CD4-positive, alpha-beta T cell (primary cell): ENCODE measurements around the gene PELI2. TPM values are rescaled to one million over a fixed set of nuclear protein-coding genes. Genes with fewer than 3 reads are reported as not detected.

Experiments
- ATAC-seq: fragments of 200-7000 bp; cut with Tn5 transposase; one replicate; pipeline ENCODE4 v1.10.0; 2022; ENCODE audit warnings: mild to moderate bottlenecking; ENCODE audit not compliant: poor library complexity
- CTCF ChIA-PET: fragments of 350-600 bp; sonication (Branson Sonifier 250); formaldehyde crosslinking; loops from one replicate; lab custom pipeline; 2021; ENCODE audit warnings: antibody characterized with exemption, inconsistent platforms; lab: Charles Lee
- POLR2A ChIA-PET: fragments of 350-600 bp; sonication (Branson Sonifier 250); formaldehyde crosslinking; loops from one replicate; lab custom pipeline; 2021; ENCODE audit warnings: antibody characterized with exemption, inconsistent platforms; lab: Charles Lee
- DNase-seq, 14 experiments: peaks; one replicate each; pipeline ENCODE4 v3.0.0-alpha.2; 2013 to 2020; ENCODE audit warnings: mixed read lengths in 2 of 14
- H3K27ac ChIP-seq, 2 donors: one replicate each; pipeline versions ENCODE4 v1.5.1 to v1.7.0; 2013; ENCODE audit warnings: low read length in 2 of 2, low read depth in 1 of 2, mild to moderate bottlenecking in 1 of 2
- H3K27me3 ChIP-seq, 2 experiments: 1 replicate in 1 of 2; 2 replicates in 1 of 2; pipeline versions ENCODE4 v1.6.1 to v1.7.0; 2013; ENCODE audit warnings: low read length in 2 of 2, control low read depth in 1 of 2, mild to moderate bottlenecking in 1 of 2, moderate library complexity in 1 of 2; ENCODE audit not compliant: insufficient read depth in 2 of 2, control insufficient read depth in 1 of 2
- H3K36me3 ChIP-seq: one replicate; pipeline ENCODE4 v1.6.1; 2013; ENCODE audit warnings: low read length, control low read depth; ENCODE audit not compliant: insufficient read depth
- H3K4me1 ChIP-seq: one replicate; pipeline ENCODE4 v1.6.1; 2013; ENCODE audit warnings: low read length, control low read depth; ENCODE audit not compliant: insufficient read depth
- H3K4me3 ChIP-seq: one replicate; pipeline ENCODE4 v1.5.1; 2013; ENCODE audit warnings: mild to moderate bottlenecking, low read length, moderate library complexity
- H3K9me3 ChIP-seq, 2 experiments: 1 replicate in 1 of 2; 2 replicates in 1 of 2; pipeline versions ENCODE4 v1.6.1 to v1.7.0; 2013; ENCODE audit warnings: low read length in 2 of 2, mild to moderate bottlenecking in 2 of 2, control low read depth in 1 of 2, moderate library complexity in 1 of 2; ENCODE audit not compliant: control insufficient read depth in 1 of 2, insufficient read depth in 1 of 2
- H3K27ac Mint-ChIP-seq: one replicate; pipeline ENCODE4 v1.8.0; 2020; ENCODE audit warnings: mixed read lengths
- H3K27me3 Mint-ChIP-seq: one replicate; pipeline ENCODE4 v1.8.0; 2021; ENCODE audit warnings: mixed read lengths
- H3K36me3 Mint-ChIP-seq: one replicate; pipeline ENCODE4 v1.8.0; 2021; ENCODE audit warnings: low read depth, mixed read lengths
- H3K4me1 Mint-ChIP-seq: one replicate; pipeline ENCODE4 v1.8.0; 2021; ENCODE audit warnings: low read depth, mixed read lengths
- H3K4me3 Mint-ChIP-seq: one replicate; pipeline ENCODE4 v1.8.0; 2020; ENCODE audit warnings: mild to moderate bottlenecking, mixed read lengths
- H3K9me3 Mint-ChIP-seq: one replicate; pipeline ENCODE4 v1.8.0; 2020; ENCODE audit warnings: mixed read lengths
- intact Hi-C, 2 experiments: fragments of 100-400 bp; cut with DNase I in 1 of 2; cut with micrococcal nuclease in 1 of 2; formaldehyde crosslinking; loops; one replicate each; pipeline versions ENCODE4 v1.15.1 to v1.9.0; 2023 to 2025; cut with DNase I, micrococcal nuclease
- total RNA-seq, 174 experiments: library from RNA in 2 of 174; stranded (reverse) in 2 of 174; gene quantifications; one replicate each; pipeline ENCODE4 v1.2.3 and lab custom pipeline; 2021 to 2026
- TF ChIP-seq, protein P1 (sequence below): fragments of 200-600 bp; IDR thresholded peaks from one replicate; pipeline ENCODE4 v1.8.0; 2022; ENCODE audit warnings: antibody characterized with exemption, mild to moderate bottlenecking

PELI2 gene
- total RNA-seq, 2 experiments from 2014 or later: 12.2 to 15.9 TPM

GRCh38 chr14:56262530-56262929 lies 144.3 kb downstream of the PELI2 start:
- ATAC-seq (no peak), DNase-seq (no peak)
- no peak overlapping the region for H3K27ac Mint-ChIP-seq
- TF ChIP-seq, protein P1, sequence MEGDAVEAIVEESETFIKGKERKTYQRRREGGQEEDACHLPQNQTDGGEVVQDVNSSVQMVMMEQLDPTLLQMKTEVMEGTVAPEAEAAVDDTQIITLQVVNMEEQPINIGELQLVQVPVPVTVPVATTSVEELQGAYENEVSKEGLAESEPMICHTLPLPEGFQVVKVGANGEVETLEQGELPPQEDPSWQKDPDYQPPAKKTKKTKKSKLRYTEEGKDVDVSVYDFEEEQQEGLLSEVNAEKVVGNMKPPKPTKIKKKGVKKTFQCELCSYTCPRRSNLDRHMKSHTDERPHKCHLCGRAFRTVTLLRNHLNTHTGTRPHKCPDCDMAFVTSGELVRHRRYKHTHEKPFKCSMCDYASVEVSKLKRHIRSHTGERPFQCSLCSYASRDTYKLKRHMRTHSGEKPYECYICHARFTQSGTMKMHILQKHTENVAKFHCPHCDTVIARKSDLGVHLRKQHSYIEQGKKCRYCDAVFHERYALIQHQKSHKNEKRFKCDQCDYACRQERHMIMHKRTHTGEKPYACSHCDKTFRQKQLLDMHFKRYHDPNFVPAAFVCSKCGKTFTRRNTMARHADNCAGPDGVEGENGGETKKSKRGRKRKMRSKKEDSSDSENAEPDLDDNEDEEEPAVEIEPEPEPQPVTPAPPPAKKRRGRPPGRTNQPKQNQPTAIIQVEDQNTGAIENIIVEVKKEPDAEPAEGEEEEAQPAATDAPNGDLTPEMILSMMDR: no peak
- Histone ChIP-seq H3K36me3 (no peaks in the 10 kb centered on the region), H3K27me3 (no peaks in the 10 kb centered on the region), H3K9me3 (peaks cover 0 to 8% of the 10 kb centered on the region in 2 experiments), H3K27ac (no peak overlapping the region), H3K4me3 (no peak overlapping the region), H3K4me1 (no peaks in the 10 kb centered on the region)
- intact Hi-C loops: no loop called here
- no peaks in the 10 kb centered on the region for H3K4me1 Mint-ChIP-seq
- CTCF ChIA-PET: no interaction called here
- peaks cover 4% of the 10 kb centered on the region for H3K36me3 Mint-ChIP-seq
- no peak overlapping the region for H3K4me3 Mint-ChIP-seq
- POLR2A ChIA-PET: interaction anchor here (0.6 kb wide), 1 partner anchor 10 kb away, joined by 3 read pairs; no protein-coding TSS in a partner anchor
- H3K27me3 Mint-ChIP-seq: no peaks in the 10 kb centered on the region
- peaks cover 2% of the 10 kb centered on the region for H3K9me3 Mint-ChIP-seq

- POLR2A ChIA-PET: no interaction called here
- no peaks in the 10 kb centered on the region for H3K27me3 Mint-ChIP-seq
- H3K36me3 Mint-ChIP-seq: no peaks in the 10 kb centered on the region
- H3K27me3 ChIP-seq: no peaks in the 10 kb centered on the region
- H3K4me1 ChIP-seq: no peaks in the 10 kb centered on the region
- H3K4me3 Mint-ChIP-seq: no peak overlapping the region
- H3K36me3 ChIP-seq: no peaks in the 10 kb centered on the region
- ATAC-seq: no peak
- CTCF ChIA-PET: no interaction called here
- H3K27ac Mint-ChIP-seq: no peak overlapping the region
- no peaks in the 10 kb centered on the region for H3K9me3 ChIP-seq
- intact Hi-C loops: no loop called here
- no peak overlapping the region for H3K27ac ChIP-seq
- H3K4me1 Mint-ChIP-seq: no peaks in the 10 kb centered on the region
- no peaks in the 10 kb centered on the region for H3K9me3 Mint-ChIP-seq
- no peak overlapping the region for H3K4me3 ChIP-seq
- DNase-seq: no peak
- TF ChIP-seq, protein P1: no peak
These were observed 149.8 kb downstream of the PELI2 start for GRCh38 chr14:56268039-56268438.

DNA sequence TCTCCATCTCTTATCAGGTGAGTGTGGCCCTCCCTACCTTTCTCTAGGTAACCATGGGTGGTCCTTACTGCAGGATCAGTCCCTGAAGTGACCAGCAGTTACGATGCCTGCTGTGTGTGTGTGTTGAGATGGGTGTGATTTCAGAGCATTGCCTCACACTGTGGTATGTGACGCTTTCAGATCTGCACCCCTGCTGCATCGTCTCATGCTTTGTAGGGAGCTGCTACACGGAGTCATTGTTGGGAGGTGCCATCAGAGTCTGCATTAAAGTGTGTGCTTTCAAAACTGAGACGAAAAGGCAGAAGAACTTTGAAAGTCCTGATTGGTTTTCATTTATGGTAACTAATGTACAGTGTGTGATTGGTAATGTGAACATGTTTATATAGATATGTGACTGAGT lies 150.5 kb downstream of the PELI2 start:
- Mint-ChIP-seq H3K9me3 (no peaks in the 10 kb centered on the region), H3K4me1 (no peaks in the 10 kb centered on the region), H3K36me3 (no peaks in the 10 kb centered on the region), H3K27me3 (no peaks in the 10 kb centered on the region), H3K27ac (no peak overlapping the region), H3K4me3 (no peak overlapping the region)
- Histone ChIP-seq H3K9me3 (no peaks in the 10 kb centered on the region), H3K27me3 (no peaks in the 10 kb centered on the region), H3K27ac (no peak overlapping the region), H3K4me3 (no peak overlapping the region), H3K4me1 (no peaks in the 10 kb centered on the region), H3K36me3 (no peaks in the 10 kb centered on the region)
- TF ChIP-seq, protein P1: no peak
- no peak for DNase-seq
- intact Hi-C loops: no loop called here
- CTCF ChIA-PET: no interaction called here
- POLR2A ChIA-PET: no interaction called here
- no peak for ATAC-seq
